ENCODE measurements around the gene MAST2. TPM values are rescaled to one million over a fixed set of nuclear protein-coding genes. Genes with fewer than 3 reads are reported as not detected.

MAST2 gene
- total and polyA plus RNA-seq, 2 donors (not counting 3 experiments of a cell fraction or from before 2014, with no cell fraction given): 25.0 to 41.2 TPM

GRCh38 chr1:45828841-45829240, 25.4 kb downstream of the MAST2 start:
- FAIRE-seq (no peak), DNase-seq (ENCODE audit: low read depth, low spot score) (no peak)
- no peak overlapping the region for H3K9ac ChIP-seq (replicated peaks; ENCODE audit: extremely low read depth, insufficient read depth, low read length)
- intact Hi-C loops (cut with micrococcal nuclease): no loop called here
- no peaks in the 10 kb centered on the region for H3K9me3 ChIP-seq (replicated peaks; ENCODE audit: control insufficient read depth, insufficient read depth, low read length)
- H3K27ac ChIP-seq (ENCODE audit: insufficient read depth, low read depth, low read length): no peak overlapping the region
- ChIA-PET POLR2A (no interaction called here), CTCF (no interaction called here)
- no peaks in the 10 kb centered on the region for H4K20me1 ChIP-seq (replicated peaks; ENCODE audit: control insufficient read depth, extremely low read depth, insufficient read depth, low read length)
- H3K79me2 ChIP-seq (ENCODE audit: control insufficient read depth, insufficient read depth, low read length): peaks cover 7% of the 10 kb centered on the region
- TF ChIP-seq FOS (IDR thresholded peaks at IDR 0.05; ENCODE audit: borderline replicate concordance, insufficient read depth, low read length) (no peak), MYC (IDR thresholded peaks at IDR 0.05; ENCODE audit: low read depth, low read length) (no peak), POLR2AphosphoS5 (IDR thresholded peaks at IDR 0.05; ENCODE audit: insufficient read depth, low read depth, low read length) (no peak), JUN (IDR thresholded peaks at IDR 0.05; ENCODE audit: borderline replicate concordance, insufficient read depth, insufficient read length, low read depth) (no peak), GATA2 (IDR thresholded peaks at IDR 0.05; ENCODE audit: insufficient read depth, insufficient read length, low read depth, low read length) (no peak), POLR2A (IDR thresholded peaks at IDR 0.05; ENCODE audit: low read depth, low read length) (no peak), EZH2 (IDR thresholded peaks at IDR 0.05; ENCODE audit: borderline replicate concordance, low read depth, low read length, severe bottlenecking) (no peak)
- TF ChIP-seq, protein P1, sequence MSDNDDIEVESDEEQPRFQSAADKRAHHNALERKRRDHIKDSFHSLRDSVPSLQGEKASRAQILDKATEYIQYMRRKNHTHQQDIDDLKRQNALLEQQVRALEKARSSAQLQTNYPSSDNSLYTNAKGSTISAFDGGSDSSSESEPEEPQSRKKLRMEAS (IDR thresholded peaks at IDR 0.05; ENCODE audit: insufficient read depth, insufficient read length): no peak
- TF ChIP-seq, protein P2, sequence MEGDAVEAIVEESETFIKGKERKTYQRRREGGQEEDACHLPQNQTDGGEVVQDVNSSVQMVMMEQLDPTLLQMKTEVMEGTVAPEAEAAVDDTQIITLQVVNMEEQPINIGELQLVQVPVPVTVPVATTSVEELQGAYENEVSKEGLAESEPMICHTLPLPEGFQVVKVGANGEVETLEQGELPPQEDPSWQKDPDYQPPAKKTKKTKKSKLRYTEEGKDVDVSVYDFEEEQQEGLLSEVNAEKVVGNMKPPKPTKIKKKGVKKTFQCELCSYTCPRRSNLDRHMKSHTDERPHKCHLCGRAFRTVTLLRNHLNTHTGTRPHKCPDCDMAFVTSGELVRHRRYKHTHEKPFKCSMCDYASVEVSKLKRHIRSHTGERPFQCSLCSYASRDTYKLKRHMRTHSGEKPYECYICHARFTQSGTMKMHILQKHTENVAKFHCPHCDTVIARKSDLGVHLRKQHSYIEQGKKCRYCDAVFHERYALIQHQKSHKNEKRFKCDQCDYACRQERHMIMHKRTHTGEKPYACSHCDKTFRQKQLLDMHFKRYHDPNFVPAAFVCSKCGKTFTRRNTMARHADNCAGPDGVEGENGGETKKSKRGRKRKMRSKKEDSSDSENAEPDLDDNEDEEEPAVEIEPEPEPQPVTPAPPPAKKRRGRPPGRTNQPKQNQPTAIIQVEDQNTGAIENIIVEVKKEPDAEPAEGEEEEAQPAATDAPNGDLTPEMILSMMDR (IDR thresholded peaks at IDR 0.05; ENCODE audit: extremely low read depth in 1 of 2, insufficient read depth in 1 of 2, low read depth in 1 of 2, low read length in 2 of 2): no peak
- H3K36me3 ChIP-seq (ENCODE audit: control insufficient read depth in 2 of 2, extremely low read depth in 1 of 2, insufficient read depth in 2 of 2, low read length in 2 of 2): no peaks in the 10 kb centered on the region
- BruUV-seq (replicated peaks): no TSS peak
- no peaks in the 10 kb centered on the region for H3K4me1 ChIP-seq (ENCODE audit: control insufficient read depth, extremely low read depth, insufficient read depth, low read length)
- H3K9me1 ChIP-seq (replicated peaks; ENCODE audit: control insufficient read depth, extremely low read depth, insufficient read depth, low read length): no peaks in the 10 kb centered on the region
- no peak overlapping the region for H3K4me3 ChIP-seq (replicated peaks in 1 of 3; ENCODE audit: insufficient read depth in 1 of 3, low read depth in 1 of 3, low read length in 3 of 3)
- dilution Hi-C loops (cut with MboI; ENCODE audit: extremely low pct_ligation_motif_present, low sequenced_read_pairs): no loop called here
- no peaks in the 10 kb centered on the region for H3K27me3 ChIP-seq (ENCODE audit: control insufficient read depth in 2 of 2, insufficient read depth in 2 of 2, low read length in 2 of 2)
- H2AFZ ChIP-seq (ENCODE audit: low read depth, low read length): no peak overlapping the region
- no peak overlapping the region for H3K4me2 ChIP-seq (ENCODE audit: insufficient read depth, low read length)

All from endothelial cell of umbilical vein (primary cell).